ENCODE results near the gene RARB. TPM values are rescaled to one million over a fixed set of nuclear protein-coding genes. Genes with fewer than 3 reads are reported as not detected.

RARB gene
- total RNA-seq, 2 experiments from 2014 or later = not detected

DNA sequence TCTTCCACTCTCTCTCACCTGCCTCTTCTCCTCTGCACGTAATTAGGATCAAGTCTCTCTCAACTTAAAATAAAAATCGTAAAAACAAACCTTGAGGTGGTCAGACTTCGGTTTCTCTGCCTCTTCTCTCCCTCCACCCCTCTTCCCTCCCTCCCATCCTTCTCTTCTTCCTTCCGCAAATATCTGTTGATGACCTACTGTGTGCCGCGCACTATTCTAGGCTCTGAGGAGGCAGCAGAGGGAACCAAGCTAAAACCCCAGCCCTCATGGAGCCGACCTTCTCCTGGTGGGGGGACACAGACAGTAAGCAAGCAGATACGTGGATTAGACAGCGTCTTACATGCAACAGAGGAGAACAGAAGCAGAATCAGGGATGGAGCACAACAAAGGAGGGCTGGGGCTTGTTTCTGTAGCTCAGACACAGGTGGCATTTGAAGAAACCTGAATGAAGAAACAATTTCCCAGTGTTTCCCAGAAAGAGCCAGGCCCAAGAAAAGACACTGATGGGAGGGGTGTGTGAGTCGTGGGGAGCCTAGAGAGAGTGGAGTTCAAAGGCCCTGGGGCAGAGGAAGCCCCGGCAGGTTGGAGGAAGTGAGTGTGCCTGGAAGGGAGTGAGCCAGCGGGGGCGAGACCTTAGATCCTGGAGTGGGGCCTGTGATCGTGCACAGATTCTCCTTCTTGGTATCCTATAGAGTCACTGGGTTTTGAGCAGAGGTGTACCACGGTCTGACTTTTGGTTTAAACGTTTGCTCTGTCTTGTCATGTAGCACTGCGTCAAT is 156.1 kb downstream of the RARB start:
- Mint-ChIP-seq H3K27ac (no peak overlapping the region), H3K4me1 (ENCODE audit: low read depth) (no peaks in the 10 kb centered on the region), H3K9me3 (no peaks in the 10 kb centered on the region), H3K4me3 (no peak overlapping the region), H3K27me3 (peaks cover 2% of the 10 kb centered on the region), H3K36me3 (ENCODE audit: low read depth) (no peaks in the 10 kb centered on the region)
- ATAC-seq (no peak), DNase-seq (no peak)
- intact Hi-C loops (cut with micrococcal nuclease) = no loop called here
- ChIA-PET POLR2A (no interaction called here), CTCF (no interaction called here)
- TF ChIP-seq, protein P1, sequence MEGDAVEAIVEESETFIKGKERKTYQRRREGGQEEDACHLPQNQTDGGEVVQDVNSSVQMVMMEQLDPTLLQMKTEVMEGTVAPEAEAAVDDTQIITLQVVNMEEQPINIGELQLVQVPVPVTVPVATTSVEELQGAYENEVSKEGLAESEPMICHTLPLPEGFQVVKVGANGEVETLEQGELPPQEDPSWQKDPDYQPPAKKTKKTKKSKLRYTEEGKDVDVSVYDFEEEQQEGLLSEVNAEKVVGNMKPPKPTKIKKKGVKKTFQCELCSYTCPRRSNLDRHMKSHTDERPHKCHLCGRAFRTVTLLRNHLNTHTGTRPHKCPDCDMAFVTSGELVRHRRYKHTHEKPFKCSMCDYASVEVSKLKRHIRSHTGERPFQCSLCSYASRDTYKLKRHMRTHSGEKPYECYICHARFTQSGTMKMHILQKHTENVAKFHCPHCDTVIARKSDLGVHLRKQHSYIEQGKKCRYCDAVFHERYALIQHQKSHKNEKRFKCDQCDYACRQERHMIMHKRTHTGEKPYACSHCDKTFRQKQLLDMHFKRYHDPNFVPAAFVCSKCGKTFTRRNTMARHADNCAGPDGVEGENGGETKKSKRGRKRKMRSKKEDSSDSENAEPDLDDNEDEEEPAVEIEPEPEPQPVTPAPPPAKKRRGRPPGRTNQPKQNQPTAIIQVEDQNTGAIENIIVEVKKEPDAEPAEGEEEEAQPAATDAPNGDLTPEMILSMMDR (IDR thresholded peaks at IDR 0.05) = no peak

DNA sequence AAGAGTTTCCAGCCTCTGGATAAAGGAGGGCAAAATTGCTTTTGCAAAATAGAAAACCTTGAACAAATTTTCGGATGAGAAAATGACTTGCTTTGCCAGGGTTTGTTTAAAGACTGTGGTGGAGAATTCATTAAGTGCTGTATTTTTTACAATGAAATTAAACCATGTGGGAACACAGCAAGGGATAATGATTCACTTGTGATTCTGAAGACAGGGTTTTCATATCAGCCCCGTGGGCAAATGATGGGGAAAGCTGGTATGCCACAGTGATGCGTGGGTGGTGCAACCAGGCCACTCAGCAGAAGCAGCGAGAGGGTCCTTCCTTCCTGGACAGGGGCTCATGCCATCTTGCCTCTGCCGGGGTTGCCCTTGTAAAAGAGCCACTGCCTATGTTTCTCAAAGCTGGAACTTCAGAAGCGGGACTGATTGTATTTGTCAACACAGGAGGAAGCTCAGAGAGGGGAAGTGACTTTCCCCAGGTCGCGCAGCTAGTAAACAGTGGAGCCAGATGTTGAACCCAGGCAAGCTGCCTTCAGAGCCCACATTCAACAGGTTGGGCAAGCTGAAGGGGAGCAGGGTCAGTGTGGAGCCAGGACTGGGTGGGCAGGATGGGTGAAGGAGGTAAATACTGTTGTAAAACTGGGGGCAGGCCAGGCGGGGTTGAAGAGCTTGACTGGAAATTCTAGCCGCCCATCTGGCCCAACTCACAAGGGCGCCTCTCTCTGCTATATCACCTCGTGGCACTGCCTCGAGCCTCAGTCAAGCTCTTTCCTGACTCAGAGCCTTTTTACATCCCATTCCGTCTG is 157.5 kb downstream of the RARB start:
- Mint-ChIP-seq H3K36me3 (ENCODE audit: low read depth) (no peaks in the 10 kb centered on the region), H3K27ac (no peak overlapping the region), H3K27me3 (no peaks in the 10 kb centered on the region), H3K4me3 (no peak overlapping the region), H3K9me3 (no peaks in the 10 kb centered on the region), H3K4me1 (ENCODE audit: low read depth) (no peaks in the 10 kb centered on the region)
- intact Hi-C loops (cut with micrococcal nuclease) = no loop called here
- POLR2A ChIA-PET = no interaction called here
- DNase-seq (no peak), ATAC-seq (no peak)
- TF ChIP-seq, protein P1 (IDR thresholded peaks at IDR 0.05) = no peak
- CTCF ChIA-PET = interaction anchor here (1.0 to 2.0 kb wide), 2 partner anchors 8 to 9 kb away, joined by 3 to 7 read pairs; no protein-coding TSS in a partner anchor

DNA sequence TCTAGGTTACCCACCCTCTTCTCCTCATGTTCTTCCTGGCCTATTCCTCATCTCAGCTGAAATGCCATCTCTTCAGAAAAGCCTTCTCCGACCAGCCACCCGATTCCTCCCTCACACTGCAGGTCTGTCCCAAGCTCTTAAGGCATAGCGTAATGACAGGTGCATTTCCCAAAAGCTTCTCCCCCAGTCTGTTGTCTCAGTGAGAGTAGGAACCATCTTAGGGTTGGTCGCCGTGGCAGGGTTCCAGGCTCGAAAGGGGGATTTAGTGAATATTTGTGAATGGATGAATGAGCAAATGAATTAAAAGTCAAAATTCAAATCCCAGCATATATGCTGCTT is 158.1 kb downstream of the RARB start:
- no peaks in the 10 kb centered on the region for H3K27me3 Mint-ChIP-seq
- no peak overlapping the region for H3K4me3 Mint-ChIP-seq
- CTCF ChIA-PET = interaction anchor here (1.0 to 2.0 kb wide), 2 partner anchors 8 to 9 kb away, joined by 3 to 7 read pairs; no protein-coding TSS in a partner anchor

DNA sequence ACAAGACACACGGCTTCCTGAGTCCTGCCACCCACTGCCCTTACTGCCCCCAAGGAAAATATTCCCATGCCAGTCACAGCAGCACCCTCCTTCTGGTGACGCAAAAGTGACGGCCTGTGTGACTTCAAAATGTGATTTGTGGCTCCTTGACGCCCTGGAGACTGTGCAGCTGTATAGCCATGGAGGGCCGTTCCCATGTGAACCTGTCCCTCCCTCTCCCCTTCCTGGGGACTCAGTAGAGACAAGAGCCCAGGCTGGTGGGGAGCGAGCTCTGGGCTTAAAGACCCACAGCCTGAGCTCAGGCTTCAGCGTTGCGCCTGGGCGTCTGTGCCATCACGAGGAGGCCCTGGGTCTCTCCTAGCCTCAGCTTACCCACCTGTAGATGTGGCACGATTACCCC is 158.5 kb downstream of the RARB start:
- intact Hi-C loops (cut with micrococcal nuclease) = no loop called here
- Mint-ChIP-seq H3K4me3 (no peak overlapping the region), H3K36me3 (ENCODE audit: low read depth) (no peaks in the 10 kb centered on the region), H3K9me3 (no peaks in the 10 kb centered on the region), H3K4me1 (ENCODE audit: low read depth) (no peaks in the 10 kb centered on the region), H3K27ac (no peak overlapping the region), H3K27me3 (no peaks in the 10 kb centered on the region)
- CTCF ChIA-PET = interaction anchor here (2.0 kb wide), 1 partner anchor 8 kb away, joined by 7 read pairs; no protein-coding TSS in a partner anchor
- ATAC-seq (no peak), DNase-seq (no peak)
- POLR2A ChIA-PET = no interaction called here
- TF ChIP-seq, protein P1 (IDR thresholded peaks at IDR 0.05) = no peak

More for the DNA sequence above, 158.1 kb downstream of the RARB start:
- no peaks in the 10 kb centered on the region for H3K9me3 Mint-ChIP-seq
- H3K4me1 Mint-ChIP-seq (ENCODE audit: low read depth) = no peaks in the 10 kb centered on the region
- no peak for ATAC-seq
- no peak for DNase-seq
- H3K36me3 Mint-ChIP-seq (ENCODE audit: low read depth) = no peaks in the 10 kb centered on the region
- POLR2A ChIA-PET = no interaction called here
- no peak overlapping the region for H3K27ac Mint-ChIP-seq
- TF ChIP-seq, protein P1 (IDR thresholded peaks at IDR 0.05) = no peak
- intact Hi-C loops (cut with micrococcal nuclease) = no loop called here

DNA sequence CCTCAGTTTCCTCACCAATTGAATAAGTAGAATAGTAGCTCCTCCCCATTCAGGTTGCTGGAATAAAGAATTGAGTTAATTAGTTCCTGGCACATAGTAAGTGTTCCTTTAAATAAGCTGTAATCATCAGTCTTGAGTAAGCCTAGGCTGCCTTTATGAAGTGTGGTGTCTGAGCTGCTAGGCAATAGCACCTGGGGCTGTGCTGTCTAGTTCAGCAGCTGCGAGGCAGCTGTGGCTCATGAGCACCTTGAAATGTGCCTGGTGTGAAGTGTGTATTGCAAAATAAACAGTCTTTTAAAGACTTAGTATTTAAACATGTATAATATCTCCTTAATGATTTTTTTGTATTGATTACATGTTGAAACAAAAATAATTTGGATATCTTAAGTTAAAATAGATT is 159.0 kb downstream of the RARB start:
- CTCF ChIA-PET = interaction anchor here (2.0 kb wide), 1 partner anchor 8 kb away, joined by 7 read pairs; no protein-coding TSS in a partner anchor
- no peak for ATAC-seq

More for the DNA sequence above, 159.0 kb downstream of the RARB start:
- Mint-ChIP-seq H3K9me3 (no peaks in the 10 kb centered on the region), H3K27me3 (no peaks in the 10 kb centered on the region), H3K36me3 (ENCODE audit: low read depth) (no peaks in the 10 kb centered on the region), H3K27ac (no peak overlapping the region), H3K4me1 (ENCODE audit: low read depth) (no peaks in the 10 kb centered on the region), H3K4me3 (no peak overlapping the region)
- TF ChIP-seq, protein P1 (IDR thresholded peaks at IDR 0.05) = no peak
- DNase-seq = no peak
- POLR2A ChIA-PET = no interaction called here
- intact Hi-C loops (cut with micrococcal nuclease) = no loop called here

All from activated CD8-positive, alpha-beta T cell treated with anti-CD3 and anti-CD28 coated beads for 36 hours (primary cell).